DOHH2 (cell line): ENCODE results near the gene CCDC146.

Source experiments
- H3F3A ChIP-seq: fragments of 200-600 bp; sonication (generic), shearing (Covaris generic); 2 replicates; pipeline ENCODE4 v1.6.0; 2016; ENCODE audit warnings: antibody characterized with exemption, mild to moderate bottlenecking; ENCODE audit not compliant: control insufficient read depth, insufficient read depth
- H3K27ac ChIP-seq: fragments of 200-600 bp; sonication (generic); 2 replicates; pipeline ENCODE4 v1.5.1; 2014; ENCODE audit warnings: low read depth, mild to moderate bottlenecking, low read length, moderate library complexity
- H3K27me3 ChIP-seq: fragments of 200-600 bp; sonication (generic); 2 replicates; pipeline ENCODE4 v1.6.1; 2014; ENCODE audit warnings: mild to moderate bottlenecking, low read length, mixed read lengths; ENCODE audit not compliant: control insufficient read depth
- H3K36me3 ChIP-seq: fragments of 200-600 bp; sonication (generic); 2 replicates; pipeline ENCODE4 v1.6.1; 2014; ENCODE audit warnings: mild to moderate bottlenecking, low read length, moderate library complexity, mixed read lengths; ENCODE audit not compliant: control insufficient read depth
- H3K4me1 ChIP-seq: fragments of 200-600 bp; sonication (generic); 2 replicates; pipeline ENCODE4 v1.6.1; 2014; ENCODE audit warnings: mild to moderate bottlenecking, low read length, mixed read lengths; ENCODE audit not compliant: control insufficient read depth
- H3K4me2 ChIP-seq: fragments of 200-600 bp; sonication (generic); 2 replicates; pipeline ENCODE4 v1.6.0; 2014; ENCODE audit warnings: mild to moderate bottlenecking, low read length, moderate library complexity
- H3K4me3 ChIP-seq: fragments of 200-600 bp; sonication (generic); 2 replicates; pipeline ENCODE4 v1.5.1; 2014; ENCODE audit warnings: mild to moderate bottlenecking, low read length, mixed read lengths
- H3K79me2 ChIP-seq: fragments of 200-600 bp; sonication (generic); 2 replicates; pipeline ENCODE4 v1.6.1; 2014; ENCODE audit warnings: mild to moderate bottlenecking, low read length, mixed read lengths; ENCODE audit not compliant: control insufficient read depth
- H3K9me2 ChIP-seq: fragments of 200-600 bp; sonication (generic); replicated peaks from 2 replicates; pipeline ENCODE4 v1.6.1; 2014; ENCODE audit warnings: mild to moderate bottlenecking, low read length, mixed read lengths; ENCODE audit not compliant: control insufficient read depth
- H3K9me3 ChIP-seq: fragments of 200-600 bp; sonication (generic); 2 replicates; pipeline ENCODE4 v1.6.1; 2014; ENCODE audit warnings: antibody characterized with exemption, low read length, mixed read lengths; ENCODE audit not compliant: control insufficient read depth, insufficient read depth
- H4K20me1 ChIP-seq: fragments of 200-600 bp; sonication (generic); 2 replicates; pipeline ENCODE4 v1.6.0; 2014; ENCODE audit warnings: low read depth, mild to moderate bottlenecking, antibody characterized with exemption, low read length, moderate library complexity; ENCODE audit not compliant: control insufficient read depth, insufficient read depth
- CTCF ChIP-seq: fragments of 200-600 bp; sonication (generic); IDR thresholded peaks from one replicate; pipeline ENCODE4 v1.5.1; 2014; ENCODE audit warnings: antibody characterized with exemption, mild to moderate bottlenecking, low read depth, low read length; ENCODE audit not compliant: poor library complexity, severe bottlenecking
- EZH2phosphoT487 ChIP-seq: fragments of 200-600 bp; sonication (generic); IDR thresholded peaks from 2 replicates; pipeline ENCODE4 v1.6.1; 2017; ENCODE audit warnings: borderline replicate concordance, mild to moderate bottlenecking, antibody characterized with exemption, low read length, moderate library complexity, mixed read lengths

CCDC146 gene

DNA sequence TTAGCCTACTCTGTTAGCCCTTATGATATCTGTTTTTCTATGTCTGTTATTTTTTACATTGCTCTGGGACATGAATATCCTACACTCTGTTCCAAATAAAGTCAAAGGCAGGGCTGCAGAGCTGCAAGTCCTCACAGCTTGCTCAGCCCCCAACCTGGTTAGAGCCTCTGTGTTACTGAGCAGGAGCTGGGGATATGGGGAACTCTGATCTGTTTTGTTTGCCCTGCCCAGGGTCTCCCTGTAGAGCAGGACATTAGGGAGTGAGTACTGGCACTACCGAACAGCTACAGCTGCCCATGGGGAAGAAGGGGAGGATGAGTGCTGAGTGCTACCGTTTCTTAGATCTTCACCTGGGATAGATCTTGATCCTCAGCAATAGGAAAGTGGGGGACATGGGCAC, 110.1 kb downstream of the CCDC146 start:
- Histone ChIP-seq H3K9me2 (no peaks in the 10 kb centered on the region), H3K4me1 (no peaks in the 10 kb centered on the region), H3K4me2 (no peak overlapping the region), H3K9me3 (no peaks in the 10 kb centered on the region), H4K20me1 (no peaks in the 10 kb centered on the region), H3K79me2 (no peaks in the 10 kb centered on the region), H3K27ac (no peak overlapping the region), H3K27me3 (peaks cover 3% of the 10 kb centered on the region; the same call in 1 of the 2 replicates), H3K36me3 (no peaks in the 10 kb centered on the region), H3K4me3 (no peak overlapping the region), H3F3A (no peaks in the 10 kb centered on the region)
- TF ChIP-seq CTCF: no peak
- no peak for TF ChIP-seq EZH2phosphoT487

GRCh38 chr7:77235276-77235675, 112.9 kb downstream of the CCDC146 start:
- H3K79me2 ChIP-seq: no peaks in the 10 kb centered on the region

DNA sequence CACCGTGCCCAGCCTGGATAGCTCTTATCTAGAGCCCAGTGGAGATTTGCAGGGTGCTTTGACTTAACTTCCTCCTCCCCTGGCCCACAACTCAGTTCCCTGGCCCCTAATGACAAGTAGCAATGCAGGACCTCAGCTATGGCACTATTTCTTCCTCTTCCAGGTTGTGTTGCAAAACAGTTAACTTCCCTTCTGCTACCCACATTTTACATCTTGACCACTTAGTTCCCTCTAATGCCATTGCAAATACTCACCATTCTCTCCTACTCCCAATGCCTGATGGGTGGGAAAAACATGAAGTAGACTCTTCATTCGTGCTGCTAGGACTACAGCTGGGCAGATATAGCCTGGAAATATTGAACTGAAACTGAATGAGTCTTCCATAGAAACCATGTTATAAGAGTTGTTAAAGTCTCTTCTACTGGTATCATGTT, 116.3 kb downstream of the CCDC146 start:
- H3K4me3 ChIP-seq: no peak overlapping the region
- H3K79me2 ChIP-seq: no peaks in the 10 kb centered on the region
- no peak overlapping the region for H3K27ac ChIP-seq
- no peaks in the 10 kb centered on the region for H4K20me1 ChIP-seq
- H3K36me3 ChIP-seq: no peaks in the 10 kb centered on the region
- H3K4me2 ChIP-seq: no peak overlapping the region
- H3K9me3 ChIP-seq: no peaks in the 10 kb centered on the region
- no peaks in the 10 kb centered on the region for H3K9me2 ChIP-seq
- H3K27me3 ChIP-seq: no peaks in the 10 kb centered on the region
- H3K4me1 ChIP-seq: no peaks in the 10 kb centered on the region
- TF ChIP-seq CTCF (no peak), EZH2phosphoT487 (no peak)
- H3F3A ChIP-seq: no peaks in the 10 kb centered on the region

More at GRCh38 chr7:77235276-77235675, 112.9 kb downstream of the CCDC146 start:
- TF ChIP-seq EZH2phosphoT487: no peak
- H3K4me2 ChIP-seq: no peak overlapping the region
- peaks cover 3% of the 10 kb centered on the region; the same call in 1 of the 2 replicates for H3K27me3 ChIP-seq
- no peak overlapping the region for H3K4me3 ChIP-seq
- no peaks in the 10 kb centered on the region for H3K36me3 ChIP-seq
- H3F3A ChIP-seq: no peaks in the 10 kb centered on the region
- H3K9me3 ChIP-seq: no peaks in the 10 kb centered on the region
- H3K9me2 ChIP-seq: no peaks in the 10 kb centered on the region
- H4K20me1 ChIP-seq: no peaks in the 10 kb centered on the region
- no peaks in the 10 kb centered on the region for H3K4me1 ChIP-seq
- no peak overlapping the region for H3K27ac ChIP-seq

DNA sequence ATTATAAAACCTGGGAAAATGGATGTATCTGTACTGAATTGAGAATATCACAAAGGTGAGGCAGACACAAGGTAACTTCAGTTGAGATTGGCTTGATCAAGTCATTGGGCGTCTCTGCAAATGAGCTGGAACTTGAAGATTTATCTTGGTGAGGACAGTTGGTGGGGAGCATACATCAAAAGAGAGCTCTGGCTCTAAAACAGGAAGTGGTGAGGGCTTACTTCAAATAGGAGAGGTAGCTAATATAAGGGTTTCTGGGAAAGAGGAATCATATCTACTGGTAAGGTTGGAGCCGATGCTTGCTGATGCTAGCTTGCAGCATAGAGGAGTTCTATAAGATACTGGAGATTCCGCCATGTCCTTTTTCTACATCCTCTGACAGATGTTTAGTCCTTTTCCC, 117.1 kb downstream of the CCDC146 start:
- no peaks in the 10 kb centered on the region for H3F3A ChIP-seq
- no peak overlapping the region for H3K27ac ChIP-seq
- no peaks in the 10 kb centered on the region for H3K9me3 ChIP-seq
- H3K27me3 ChIP-seq: no peaks in the 10 kb centered on the region
- no peaks in the 10 kb centered on the region for H3K79me2 ChIP-seq
- TF ChIP-seq CTCF (no peak), EZH2phosphoT487 (no peak)
- no peaks in the 10 kb centered on the region for H3K9me2 ChIP-seq
- H3K4me3 ChIP-seq: no peak overlapping the region
- no peaks in the 10 kb centered on the region for H3K36me3 ChIP-seq
- no peak overlapping the region for H3K4me2 ChIP-seq
- H4K20me1 ChIP-seq: no peaks in the 10 kb centered on the region
- H3K4me1 ChIP-seq: no peaks in the 10 kb centered on the region
